SK-N-SH (cell line): ENCODE results near the gene LIM2. TPM values are rescaled to one million over a fixed set of nuclear protein-coding genes. Genes with fewer than 3 reads are reported as not detected.

Experiments
- CTCF ChIA-PET: fragments of 300-600, 350-600 bp; formaldehyde crosslinking; extraction: SDS; loops from one replicate; lab custom pipeline; 2021; lab: Yijun Ruan, JAX
- POLR2A ChIA-PET: fragments of 350-600 bp; sonication (Branson Sonifier 250); formaldehyde crosslinking; extraction: SDS; loops from one replicate; lab custom pipeline; 2020; ENCODE audit warnings: antibody characterized with exemption, inconsistent platforms; lab: Yijun Ruan, JAX
- DNase-seq: peaks from one replicate; pipeline ENCODE4 v3.0.0; 2012
- H2AFZ ChIP-seq: fragments of 200-600 bp; sonication (generic); 2 replicates; pipeline ENCODE4 v1.8.1; 2016; ENCODE audit warnings: antibody characterized with exemption, mild to moderate bottlenecking, low read depth
- H3F3A ChIP-seq: fragments of 200-600 bp; sonication (generic); replicated peaks from 2 replicates; pipeline ENCODE3; 2016; ENCODE audit warnings: antibody characterized with exemption, mild to moderate bottlenecking; ENCODE audit not compliant: insufficient read depth
- H3K27ac ChIP-seq, 2 experiments: fragments of 200-500 bp in 1 of 2; fragments of 200-600 bp in 1 of 2; sonication (Bioruptor generic) in 1 of 2; sonication (generic), shearing (Covaris generic) in 1 of 2; 2 replicates each; pipeline versions ENCODE4 v1.5.1 to v1.6.1; 2014 to 2016; ENCODE audit warnings: low read depth in 2 of 2, inconsistent platforms in 1 of 2, low read length in 1 of 2, mild to moderate bottlenecking in 1 of 2, mixed read lengths in 1 of 2
- H3K27me3 ChIP-seq: fragments of 200-600 bp; sonication (generic), shearing (Covaris generic); 2 replicates; pipeline ENCODE4 v1.6.1; 2016; ENCODE audit warnings: mixed run types; ENCODE audit not compliant: insufficient read depth
- H3K36me3 ChIP-seq, 2 experiments: fragments of 200-500 bp in 1 of 2; fragments of 200-600 bp in 1 of 2; sonication (Bioruptor generic) in 1 of 2; sonication (generic) in 1 of 2; replicated peaks in 1 of 2; 2 replicates each; pipeline versions ENCODE3 to v1.5.1; 2014 to 2016; ENCODE audit warnings: low read length in 1 of 2, mild to moderate bottlenecking in 1 of 2; ENCODE audit not compliant: insufficient read depth in 2 of 2, control insufficient read depth in 1 of 2
- H3K4me1 ChIP-seq, 2 experiments: fragments of 200-500 bp in 1 of 2; fragments of 200-600 bp in 1 of 2; sonication (Bioruptor generic) in 1 of 2; sonication (generic), shearing (Covaris generic) in 1 of 2; 2 replicates each; pipeline versions ENCODE4 v1.5.1 to v1.6.1; 2014 to 2016; ENCODE audit warnings: low read depth in 1 of 2, low read length in 1 of 2, mixed run types in 1 of 2; ENCODE audit not compliant: insufficient read depth in 2 of 2, control insufficient read depth in 1 of 2
- H3K4me2 ChIP-seq: fragments of 200-600 bp; sonication (generic), shearing (Covaris generic); 2 replicates; pipeline ENCODE4 v1.6.1; 2017; ENCODE audit warnings: mixed run types
- H3K4me3 ChIP-seq, 2 experiments: fragments of 200-500 bp in 1 of 2; fragments of 200-600 bp in 1 of 2; sonication (Bioruptor generic) in 1 of 2; sonication (generic), shearing (Covaris generic) in 1 of 2; 2 replicates each; pipeline versions ENCODE4 v1.5.1 to v1.8.1; 2014 to 2016; ENCODE audit warnings: low read depth in 2 of 2, inconsistent platforms in 1 of 2, low read length in 1 of 2, mild to moderate bottlenecking in 1 of 2, mixed read lengths in 1 of 2, moderate library complexity in 1 of 2
- H3K79me2 ChIP-seq: fragments of 200-600 bp; sonication (generic); 2 replicates; pipeline ENCODE4 v1.8.1; 2017; ENCODE audit warnings: mild to moderate bottlenecking; ENCODE audit not compliant: insufficient read depth
- H3K9ac ChIP-seq: fragments of 200-600 bp; sonication (generic); 2 replicates; pipeline ENCODE4 v1.6.1; 2017; ENCODE audit warnings: mixed run types
- H3K9me2 ChIP-seq: fragments of 200-600 bp; sonication (generic); 2 replicates; pipeline ENCODE4 v1.6.1; 2017; ENCODE audit warnings: mixed run types
- H3K9me3 ChIP-seq: fragments of 200-600 bp; sonication (generic); 2 replicates; pipeline ENCODE4 v1.6.1; 2017; ENCODE audit warnings: mixed run types, mild to moderate bottlenecking, moderate library complexity
- H4K20me1 ChIP-seq: fragments of 200-600 bp; sonication (generic); 2 replicates; pipeline ENCODE4 v1.6.1; 2017; ENCODE audit warnings: mild to moderate bottlenecking, mixed run types; ENCODE audit not compliant: insufficient read depth
- CHD2 ChIP-seq: fragments of 150-350 bp; IDR thresholded peaks from 2 replicates; pipeline ENCODE4 v1.6.1; 2018; ENCODE audit warnings: low read length; ENCODE audit not compliant: partially characterized antibody
- EZH2phosphoT487 ChIP-seq: fragments of 200-600 bp; sonication (generic); IDR thresholded peaks from 2 replicates; pipeline ENCODE4 v1.6.1; 2017; ENCODE audit warnings: low read depth, mixed run types, mild to moderate bottlenecking, antibody characterized with exemption, moderate library complexity, borderline replicate concordance
- FOSL2 ChIP-seq: IDR thresholded peaks from 2 replicates; pipeline ENCODE4 v1.4.0; 2012; ENCODE audit warnings: low read depth, mild to moderate bottlenecking, moderate library complexity, borderline replicate concordance
- FOXJ3 ChIP-seq: sonication (generic); formaldehyde crosslinking; IDR thresholded peaks from 2 replicates; pipeline ENCODE4 v1.5.1; 2020; ENCODE audit warnings: mild to moderate bottlenecking, missing genetic modification reagents
- GABPA ChIP-seq: IDR thresholded peaks from 2 replicates; pipeline ENCODE4 v1.4.0; 2012; ENCODE audit warnings: low read depth, mild to moderate bottlenecking
- MEF2A ChIP-seq: IDR thresholded peaks from 2 replicates; pipeline ENCODE4 v1.4.0; 2012; ENCODE audit warnings: low read depth, borderline replicate concordance
- MXI1 ChIP-seq: IDR thresholded peaks from 2 replicates; pipeline ENCODE4 v1.6.1; 2012; ENCODE audit warnings: mild to moderate bottlenecking, low read depth, low read length, improper control_type of control experiment
- NFIC ChIP-seq: IDR thresholded peaks from 2 replicates; pipeline ENCODE4 v1.4.0; 2012; ENCODE audit warnings: borderline replicate concordance
- NRF1 ChIP-seq: IDR thresholded peaks from 2 replicates; pipeline ENCODE4 v1.6.1; 2012; ENCODE audit warnings: low read depth, mild to moderate bottlenecking, low read length
- POLR2AphosphoS5 ChIP-seq: IDR thresholded peaks from 2 replicates; pipeline ENCODE4 v1.6.1; 2012; ENCODE audit warnings: low read depth, low read length
- RCOR1 ChIP-seq: fragments of 150-350 bp; IDR thresholded peaks from 2 replicates; pipeline ENCODE4 v1.6.1; 2017; ENCODE audit warnings: antibody characterized with exemption, low read length
- RFX5 ChIP-seq: IDR thresholded peaks from 2 replicates; pipeline ENCODE4 v1.6.1; 2012; ENCODE audit warnings: mild to moderate bottlenecking, improper control_type of control experiment, low read length
- SIN3A ChIP-seq: IDR thresholded peaks from 2 replicates; pipeline ENCODE4 v1.6.1; 2012; ENCODE audit warnings: low read depth, mild to moderate bottlenecking, low read length, moderate library complexity, borderline replicate concordance
- SMC3 ChIP-seq: IDR thresholded peaks from 2 replicates; pipeline ENCODE4 v1.6.1; 2012; ENCODE audit warnings: low read depth, low read length, improper control_type of control experiment
- TAF1 ChIP-seq: IDR thresholded peaks from 2 replicates; pipeline ENCODE4 v1.6.1; 2012; ENCODE audit warnings: low read depth, mild to moderate bottlenecking, low read length, moderate library complexity, borderline replicate concordance
- TCF12 ChIP-seq: IDR thresholded peaks from 2 replicates; pipeline ENCODE4 v1.4.0; 2012
- YY1 ChIP-seq: IDR thresholded peaks from 2 replicates; pipeline ENCODE4 v1.4.0; 2012; ENCODE audit warnings: low read depth, mild to moderate bottlenecking
- WGBS: methylation state at CpG from one replicate; pipeline ENCODE4 v1.1.6; 2017; ENCODE audit warnings: low lambda C conversion rate; 5-methylcytosine and 5-hydroxymethylcytosine counted together
- polyA plus RNA-seq, 3 experiments: library from polyadenylated mRNA; depleted of rRNA; stranded (reverse); fragments of >200 nt; gene quantifications; 2 replicates each; pipeline ENCODE4 v1.2.3, GENCODE V29; 2012
- TF ChIP-seq, protein P1 (sequence below): IDR thresholded peaks from 2 replicates; pipeline ENCODE4 v1.4.0; 2012; ENCODE audit warnings: low read depth, borderline replicate concordance
- TF ChIP-seq, protein P2 (sequence below): fragments of 150-350 bp; IDR thresholded peaks from 2 replicates; pipeline ENCODE4 v1.6.1; 2017; ENCODE audit warnings: antibody characterized with exemption, low read length, low read depth, borderline replicate concordance

LIM2 gene
- polyA plus RNA-seq, 1 of the 3 experiments (the other 2 are of a cell fraction): not detected

DNA sequence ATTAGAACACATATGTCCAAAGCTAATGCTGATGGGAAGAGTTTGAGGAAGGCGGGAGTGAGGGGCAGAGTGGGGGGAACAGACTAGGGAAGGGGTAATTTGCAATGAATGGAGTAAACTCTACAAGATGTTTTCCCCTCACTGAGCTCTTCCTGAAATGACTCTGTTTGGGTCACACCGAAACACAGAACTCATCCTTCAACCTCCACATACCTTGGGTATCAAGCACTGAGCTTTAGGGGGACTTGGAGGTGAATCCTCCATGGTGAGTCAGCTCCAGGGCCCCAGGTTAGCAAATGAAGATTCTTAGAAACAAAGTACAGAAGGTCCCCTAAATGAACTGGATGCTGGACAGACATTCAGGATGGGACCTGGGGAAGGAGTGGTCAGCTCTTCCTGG is 30.9 kb upstream of the LIM2 start:
- H4K20me1 ChIP-seq: no peaks in the 10 kb centered on the region
- H3K4me1 ChIP-seq: no peaks in the 10 kb centered on the region; a peak in 1 of 4 replicates
- H2AFZ ChIP-seq: no peak overlapping the region
- DNase-seq: no peak
- no peak overlapping the region for H3K4me3 ChIP-seq
- CTCF ChIA-PET: interaction anchor here (1.8 to 2.2 kb wide), 2 partner anchors 13 to 20 kb away, joined by 4 to 9 read pairs; no protein-coding TSS in a partner anchor
- H3K9me2 ChIP-seq: no peaks in the 10 kb centered on the region
- no peaks in the 10 kb centered on the region for H3F3A ChIP-seq
- WGBS: 19% methylated on average over 2 of the region's 2 CpGs
- H3K27me3 ChIP-seq: peaks cover 16% of the 10 kb centered on the region; the same call in 1 of the 2 replicates
- no peak for TF ChIP-seq CHD2
- no peak for TF ChIP-seq MEF2A
- no peak for TF ChIP-seq NRF1
- TF ChIP-seq MXI1: no peak
- TF ChIP-seq FOSL2: no peak
- no peak for TF ChIP-seq YY1
- no peak for TF ChIP-seq GABPA
- TF ChIP-seq RFX5: no peak
- no peak for TF ChIP-seq TCF12
- TF ChIP-seq, protein P1, sequence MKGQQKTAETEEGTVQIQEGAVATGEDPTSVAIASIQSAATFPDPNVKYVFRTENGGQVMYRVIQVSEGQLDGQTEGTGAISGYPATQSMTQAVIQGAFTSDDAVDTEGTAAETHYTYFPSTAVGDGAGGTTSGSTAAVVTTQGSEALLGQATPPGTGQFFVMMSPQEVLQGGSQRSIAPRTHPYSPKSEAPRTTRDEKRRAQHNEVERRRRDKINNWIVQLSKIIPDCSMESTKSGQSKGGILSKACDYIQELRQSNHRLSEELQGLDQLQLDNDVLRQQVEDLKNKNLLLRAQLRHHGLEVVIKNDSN: no peak
- no peak for TF ChIP-seq NFIC
- TF ChIP-seq, protein P2, sequence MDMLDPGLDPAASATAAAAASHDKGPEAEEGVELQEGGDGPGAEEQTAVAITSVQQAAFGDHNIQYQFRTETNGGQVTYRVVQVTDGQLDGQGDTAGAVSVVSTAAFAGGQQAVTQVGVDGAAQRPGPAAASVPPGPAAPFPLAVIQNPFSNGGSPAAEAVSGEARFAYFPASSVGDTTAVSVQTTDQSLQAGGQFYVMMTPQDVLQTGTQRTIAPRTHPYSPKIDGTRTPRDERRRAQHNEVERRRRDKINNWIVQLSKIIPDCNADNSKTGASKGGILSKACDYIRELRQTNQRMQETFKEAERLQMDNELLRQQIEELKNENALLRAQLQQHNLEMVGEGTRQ: no peak
- TF ChIP-seq TAF1: no peak
- no peak for TF ChIP-seq EZH2phosphoT487
- TF ChIP-seq POLR2AphosphoS5: no peak
- no peak for TF ChIP-seq RCOR1
- POLR2A ChIA-PET: no interaction called here
- no peaks in the 10 kb centered on the region for H3K36me3 ChIP-seq
- H3K27ac ChIP-seq: no peak overlapping the region
- no peak overlapping the region for H3K4me2 ChIP-seq
- no peaks in the 10 kb centered on the region for H3K9me3 ChIP-seq
- no peaks in the 10 kb centered on the region for H3K79me2 ChIP-seq
- no peak overlapping the region for H3K9ac ChIP-seq

- H3K4me3 ChIP-seq: no peak overlapping the region
- no peaks in the 10 kb centered on the region for H3K9me3 ChIP-seq
- no peaks in the 10 kb centered on the region for H4K20me1 ChIP-seq
- WGBS: 9% methylated on average over 3 of the region's 3 CpGs
- no peak for TF ChIP-seq POLR2AphosphoS5
- no peak for TF ChIP-seq FOXJ3 (CRISPR knock-in tag)
- TF ChIP-seq RFX5: no peak
- no peak for TF ChIP-seq FOSL2
- no peak for TF ChIP-seq SIN3A
- no peak for TF ChIP-seq SMC3
- TF ChIP-seq YY1: no peak
- no peak for TF ChIP-seq MXI1
- TF ChIP-seq, protein P2: no peak
- no peak overlapping the region for H3K9ac ChIP-seq
- no peaks in the 10 kb centered on the region for H3F3A ChIP-seq
- no peak overlapping the region for H3K4me2 ChIP-seq
- H3K9me2 ChIP-seq: no peaks in the 10 kb centered on the region
- H3K4me1 ChIP-seq: no peaks in the 10 kb centered on the region; a peak in 1 of 4 replicates
- CTCF ChIA-PET: interaction anchor here (0.6 to 2.2 kb wide), 4 partner anchors 19 to 721 kb away, joined by 3 to 9 read pairs (median 4); no protein-coding TSS in a partner anchor
- no peaks in the 10 kb centered on the region for H3K36me3 ChIP-seq
- no peak for DNase-seq
- H3K27me3 ChIP-seq: peaks cover 16% of the 10 kb centered on the region; the same call in 1 of the 2 replicates
- POLR2A ChIA-PET: no interaction called here
- H3K79me2 ChIP-seq: no peaks in the 10 kb centered on the region
- no peak overlapping the region for H3K27ac ChIP-seq
- H2AFZ ChIP-seq: no peak overlapping the region
Observed at GRCh38 chr19:51417810-51418157, 30.0 kb upstream of the LIM2 start.
